ENCODE data around the gene SLC41A2.
"Not testable (repeated sequence)": the region's sequence is repeated elsewhere in the genome, so short reads cannot be mapped to it uniquely, and the experiment has no call there.

Gene SLC41A2

DNA sequence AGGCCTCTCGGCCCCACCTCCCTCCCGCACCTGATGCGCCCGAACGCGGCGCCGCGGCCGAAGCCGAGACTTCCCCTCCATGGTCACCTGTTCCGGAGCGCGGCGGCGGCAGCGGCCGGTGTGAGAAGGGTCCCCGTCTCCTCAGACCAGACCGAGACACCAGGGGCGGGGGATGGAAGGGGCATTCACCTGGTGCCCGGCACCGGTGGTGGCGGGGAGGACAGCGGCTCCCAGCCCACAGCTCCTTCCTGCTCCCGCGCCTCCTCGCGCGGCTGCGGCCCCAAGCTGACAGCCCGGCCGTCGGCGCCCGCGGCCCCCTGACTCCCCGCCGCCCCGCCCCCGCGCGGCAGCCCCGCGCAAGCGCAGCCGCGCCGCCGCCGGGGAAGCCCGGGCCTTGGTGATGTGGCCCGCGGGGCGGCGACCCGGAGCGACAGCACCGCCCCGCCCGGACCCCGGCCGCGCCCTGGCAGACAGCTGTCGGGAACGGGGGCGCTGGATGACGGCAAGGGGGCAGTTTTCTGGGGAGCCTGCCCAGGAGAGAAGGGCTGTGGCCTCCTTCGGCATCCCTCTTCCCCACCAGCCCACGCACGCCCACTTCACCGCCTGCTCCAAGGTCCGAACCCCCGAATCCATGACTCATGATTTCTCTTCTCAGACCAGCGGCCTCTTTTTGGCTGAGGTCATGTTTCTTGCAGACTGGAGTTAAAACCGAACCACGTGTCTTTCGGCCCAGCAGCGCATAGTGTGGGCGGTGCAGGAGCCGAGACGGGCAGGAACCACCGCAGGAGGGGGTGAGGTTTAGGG is at the start of gene SLC41A2:
Gene SLC41A2 (minus strand): TSS at position 290 of the 804 bp plus-strand sequence. CDS start 29,763 bp downstream, outside the sequence.
- peak; percentile 82 for DNase-seq

- no peak for DNase-seq
Measured at GRCh38 chr12:105001476-105001875, 43.4 kb upstream of the SLC41A2 start.

- no peak for DNase-seq
Measured at GRCh38 chr12:104999347-104999685, 41.2 kb upstream of the SLC41A2 start.

GRCh38 chr12:104998423-104999346 is 40.6 kb upstream of the SLC41A2 start:
- DNase-seq: no peak

- DNase-seq: no peak
Measured at GRCh38 chr12:104997541-104997940, 39.5 kb upstream of the SLC41A2 start.

DNA sequence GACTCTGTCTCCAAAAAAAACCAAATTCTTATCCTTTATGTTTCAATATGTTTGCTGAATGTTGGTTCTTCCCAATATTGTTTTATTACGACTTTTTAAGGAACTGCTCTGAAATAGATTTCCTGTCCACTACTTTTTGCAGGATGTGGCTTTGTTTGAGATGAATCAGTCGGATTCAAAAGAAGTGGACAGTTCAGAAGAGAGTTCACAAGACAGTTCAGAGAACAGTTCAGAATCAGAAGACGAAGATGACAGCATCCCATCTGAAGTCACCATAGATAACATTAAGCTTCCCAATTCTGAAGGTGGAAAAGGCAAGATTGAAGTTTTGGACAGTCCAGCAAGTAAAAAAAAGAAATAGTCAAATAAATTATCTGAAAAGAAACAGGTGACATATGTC is 36.2 kb upstream of the SLC41A2 start:
- no peak for DNase-seq

- DNase-seq: no peak
Measured at GRCh38 chr12:104991565-104992128, 33.6 kb upstream of the SLC41A2 start.

GRCh38 chr12:104990950-104991349 is 32.9 kb upstream of the SLC41A2 start:
- no peak for DNase-seq

DNA sequence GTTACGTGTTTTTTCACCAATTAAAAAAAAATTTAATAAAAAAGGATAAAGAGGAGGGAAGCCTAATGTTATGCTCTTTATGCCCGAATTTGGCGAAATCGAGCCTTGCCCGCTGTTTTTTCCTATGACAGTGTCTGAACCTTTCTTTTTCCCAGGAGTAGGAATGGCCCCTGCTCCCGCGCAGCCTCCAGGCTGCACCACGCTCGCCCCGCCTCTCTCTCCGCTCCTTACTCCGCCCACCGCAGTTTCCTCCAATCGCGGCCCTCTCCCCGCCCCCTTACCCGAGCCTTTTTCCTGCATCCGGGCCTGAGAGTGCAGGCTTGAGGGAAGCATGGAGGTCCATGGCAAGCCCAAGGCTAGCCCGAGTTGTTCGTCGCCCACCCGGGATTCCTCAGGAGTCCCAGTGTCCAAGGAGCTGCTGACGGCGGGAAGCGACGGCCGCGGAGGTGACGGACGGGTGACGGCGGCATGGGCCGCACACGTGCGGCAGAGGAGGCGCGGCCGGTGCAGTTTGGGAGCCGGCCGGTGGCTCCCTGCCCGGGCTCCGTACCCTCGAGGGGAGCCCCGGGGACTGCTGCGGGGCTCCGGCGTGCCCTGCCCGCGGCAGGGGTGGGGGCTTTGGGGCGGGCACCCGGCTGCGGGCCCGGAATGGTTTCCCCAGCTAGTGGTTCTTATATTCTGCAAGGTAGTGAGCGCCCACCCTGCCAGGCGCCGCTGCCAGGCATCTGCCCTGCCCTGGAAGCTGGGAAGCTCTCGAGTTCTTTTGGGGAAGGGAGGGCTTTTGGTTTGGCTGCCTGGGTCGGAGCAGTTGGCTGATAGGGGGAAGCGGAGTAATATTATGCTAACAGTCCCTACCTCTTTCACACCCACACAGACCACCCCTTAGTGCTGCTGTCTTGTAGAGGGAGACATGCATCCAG is 28.2 kb upstream of the SLC41A2 start, which contains the start of gene NOPCHAP1:
Gene NOPCHAP1 (plus strand): TSS at position 295 of the 920 bp plus-strand sequence. CDS start 37 bp downstream, at position 332.
- DNase-seq: peak; percentile 88

DNA sequence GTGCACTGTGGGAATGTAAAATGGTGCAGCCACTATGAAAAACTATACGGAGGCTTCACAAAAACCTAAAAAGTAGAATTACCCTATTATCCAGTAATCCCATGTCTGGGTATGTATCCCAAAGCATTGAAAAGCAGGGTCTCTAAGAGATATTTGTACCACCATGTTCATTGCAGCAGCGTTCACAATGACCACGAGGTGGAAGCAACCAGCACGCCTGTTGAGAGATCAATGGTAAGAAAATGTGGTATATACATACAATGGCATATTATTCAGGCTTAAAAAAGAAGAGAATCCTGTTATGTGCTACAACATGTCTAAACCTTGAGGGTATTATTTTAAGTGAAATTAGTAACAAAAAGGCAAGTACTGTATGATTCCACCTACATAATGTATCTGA is 27.1 kb upstream of the SLC41A2 start:
- DNase-seq: no peak

DNA sequence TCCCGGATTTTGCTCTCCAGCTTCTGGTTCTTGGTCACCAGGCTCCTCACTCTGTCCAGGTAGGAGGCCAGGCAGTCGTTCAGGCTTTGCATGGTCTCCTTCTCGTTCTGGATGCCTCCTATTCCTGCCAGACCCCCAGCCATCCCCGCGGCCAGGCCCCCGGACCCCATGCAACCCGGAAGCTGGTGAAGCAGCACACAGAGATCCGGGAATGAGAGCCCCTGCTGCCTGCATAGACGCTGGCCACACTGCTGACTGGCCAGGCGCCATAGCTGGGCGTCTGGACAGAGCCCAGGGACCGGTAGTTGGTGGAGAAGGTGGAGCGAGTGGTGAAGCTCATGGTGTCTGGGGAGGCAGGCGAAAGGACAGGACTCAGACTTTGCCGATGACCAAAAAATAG is 19.6 kb upstream of the SLC41A2 start:
- DNase-seq: not testable (repeated sequence)

DNA sequence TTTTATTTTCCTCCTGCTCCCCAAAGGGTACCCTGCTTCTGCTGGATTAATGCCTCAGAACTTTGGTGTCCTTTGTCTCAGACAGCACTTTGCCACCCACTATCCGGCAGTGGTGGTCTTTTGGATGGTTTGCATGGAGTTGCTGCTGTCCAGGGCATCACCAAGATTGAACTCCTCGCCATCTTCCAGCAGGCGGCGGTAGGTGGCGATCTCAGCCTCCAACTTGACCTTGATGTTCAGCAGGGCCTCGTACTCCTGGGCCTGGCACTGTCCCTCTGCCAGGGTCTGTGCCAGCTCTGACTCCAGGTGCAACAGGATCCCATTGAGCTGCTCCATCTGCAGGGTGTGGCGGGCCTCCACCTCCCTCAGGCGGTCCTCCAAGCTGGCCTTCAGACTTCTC is 18.6 kb upstream of the SLC41A2 start:
- no peak for DNase-seq

GRCh38 chr12:104975587-104976343 is 17.7 kb upstream of the SLC41A2 start:
- DNase-seq: no peak

GRCh38 chr12:104974626-104975290 is 16.7 kb upstream of the SLC41A2 start:
- no peak for DNase-seq

GRCh38 chr12:104973250-104973649 is 15.2 kb upstream of the SLC41A2 start:
- no peak for DNase-seq

DNA sequence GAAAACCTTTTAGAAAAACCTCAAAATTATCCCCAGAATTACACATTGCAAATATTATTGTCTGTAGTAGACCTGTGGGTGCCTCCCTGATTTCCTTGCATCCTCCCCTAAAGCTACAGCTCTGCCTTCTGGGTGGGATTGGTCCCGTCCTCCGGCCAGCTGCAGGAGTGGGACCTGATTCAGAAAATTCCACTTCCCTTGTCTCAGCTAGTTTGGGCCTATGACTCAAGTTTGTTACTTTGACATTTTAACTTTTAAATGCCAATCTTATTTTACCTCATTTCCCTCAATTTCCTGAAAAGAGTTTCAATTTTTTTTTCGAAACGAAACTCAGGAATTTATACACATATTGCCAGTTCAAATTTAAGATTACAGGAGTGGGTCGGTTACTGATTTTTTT is 13.2 kb upstream of the SLC41A2 start:
- no peak for DNase-seq

DNA sequence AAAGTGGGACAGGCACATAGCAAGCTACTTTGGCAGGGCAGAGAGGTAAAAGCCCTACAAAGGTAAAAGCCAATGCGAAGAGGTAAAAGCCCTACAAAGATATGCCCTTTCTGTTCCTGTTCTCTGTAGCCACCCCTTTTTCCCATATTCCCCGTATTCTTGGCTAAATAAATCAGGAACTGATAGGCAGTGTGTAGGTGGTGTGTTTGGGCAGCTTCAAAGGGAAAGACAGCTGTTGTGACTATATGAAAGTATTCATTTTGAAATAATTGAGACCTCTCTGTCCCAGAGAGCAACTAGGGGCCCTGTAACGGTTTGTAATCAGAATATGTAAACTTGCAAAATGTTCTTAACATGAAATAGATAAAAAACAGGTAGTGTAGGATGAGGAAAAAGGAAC is 11.3 kb upstream of the SLC41A2 start:
- no peak for DNase-seq

DNA sequence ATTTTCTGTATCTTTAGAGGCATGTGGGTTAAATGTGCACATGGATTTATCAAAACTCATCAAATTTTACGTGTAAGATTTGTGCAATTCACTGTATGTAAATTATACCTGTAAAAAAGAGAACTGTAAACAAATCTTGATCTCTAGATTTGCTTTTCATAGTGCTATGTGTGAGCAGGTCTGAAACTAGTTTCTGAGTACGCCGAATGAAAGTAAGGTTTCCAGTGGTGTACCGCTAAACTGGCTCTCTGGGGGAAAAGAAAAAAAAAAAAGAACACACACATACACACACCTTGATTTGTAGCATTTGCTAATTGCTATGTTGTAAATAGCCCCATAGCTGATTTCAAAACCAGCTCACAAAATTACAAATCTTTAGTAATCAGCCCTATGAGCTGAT is 8.6 kb upstream of the SLC41A2 start:
- DNase-seq: no peak

GRCh38 chr12:104964856-104965205 is 6.7 kb upstream of the SLC41A2 start:
- DNase-seq: no peak

DNA sequence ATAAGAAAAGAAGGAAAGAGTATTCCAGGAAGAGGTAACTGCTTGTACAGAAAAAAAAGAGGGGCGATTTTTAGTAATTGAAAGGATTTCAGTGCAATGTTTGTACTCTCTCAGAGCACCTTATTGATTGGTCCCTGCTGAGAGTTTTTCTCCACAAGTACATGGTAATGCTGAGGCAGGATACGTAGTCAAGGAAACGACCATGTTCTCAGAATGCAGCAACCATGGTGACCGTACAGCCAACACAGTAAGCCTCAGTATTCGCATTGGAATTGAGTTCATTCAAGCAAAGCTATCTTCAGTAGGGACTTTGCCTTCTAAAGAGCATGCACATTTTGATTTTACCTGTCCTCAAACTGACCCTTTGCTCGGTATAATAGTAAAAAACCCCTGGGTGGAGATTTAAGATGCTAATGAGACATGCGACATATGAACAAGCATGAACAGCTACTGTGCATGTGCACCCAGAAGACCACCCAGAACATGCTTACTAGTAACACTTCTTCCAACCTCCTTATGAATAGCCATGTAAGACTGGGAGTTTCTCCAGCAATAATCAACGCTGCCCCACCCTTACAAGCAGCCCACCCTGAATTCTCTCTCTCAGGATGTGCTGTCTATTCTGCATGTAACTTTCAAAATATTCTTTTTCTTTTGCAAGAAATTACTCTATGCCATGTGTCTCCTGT is 6.2 kb upstream of the SLC41A2 start:
- DNase-seq: no peak

DNA sequence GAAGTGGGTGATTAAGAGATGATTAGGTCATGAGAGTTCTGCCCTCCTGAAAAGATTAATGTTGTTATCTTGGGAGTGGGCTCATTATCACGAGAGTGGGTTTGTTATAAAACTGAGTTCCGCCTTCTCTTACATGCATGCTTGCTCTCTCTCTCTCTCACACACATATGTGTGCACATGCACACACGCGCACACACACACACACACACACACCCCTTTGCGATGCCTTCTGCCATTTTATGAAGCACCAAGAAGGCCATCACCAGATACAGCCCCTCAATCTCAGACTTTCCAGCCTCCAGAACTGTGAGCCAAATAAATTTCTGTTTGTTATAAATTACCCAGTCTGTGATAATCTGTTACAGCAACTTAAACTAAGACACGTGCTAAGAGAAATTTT is 5.7 kb upstream of the SLC41A2 start:
- no peak for DNase-seq
